Neural cell (in vitro differentiated cells): ENCODE results near the gene PDLIM1. TPM values are rescaled to one million over a fixed set of nuclear protein-coding genes. Genes with fewer than 3 reads are reported as not detected.
"Not testable (repeated sequence)": the region's sequence is repeated elsewhere in the genome, so short reads cannot be mapped to it uniquely, and the experiment has no call there.

Experiments
- H2AFZ ChIP-seq: fragments of 200-600, 300-800 bp; sonication (generic), shearing (Covaris generic); 2 replicates; pipeline ENCODE4 v1.6.0; 2014; ENCODE audit warnings: low read depth, mild to moderate bottlenecking, antibody characterized with exemption, low read length, moderate library complexity
- H3F3A ChIP-seq: fragments of 200-600 bp; shearing (Covaris generic); 2 replicates; pipeline ENCODE4 v1.6.1; 2016; ENCODE audit warnings: mild to moderate bottlenecking, moderate library complexity, mixed read lengths, antibody characterized with exemption, low read length; ENCODE audit not compliant: insufficient read depth, poor library complexity, severe bottlenecking
- H3K27ac ChIP-seq: fragments of 200-600, 300-800 bp; sonication (generic), shearing (Covaris generic); 2 replicates; pipeline ENCODE4 v1.5.1; 2014; ENCODE audit warnings: mild to moderate bottlenecking, low read length, moderate library complexity
- H3K27me3 ChIP-seq: fragments of 300-800, 200-600 bp; sonication (generic), shearing (Covaris generic); 2 replicates; pipeline ENCODE4 v1.6.0; 2014; ENCODE audit warnings: mild to moderate bottlenecking, low read depth, low read length, moderate library complexity; ENCODE audit not compliant: insufficient read depth
- H3K36me3 ChIP-seq: fragments of 300-800, 200-600 bp; sonication (generic), shearing (Covaris generic); 2 replicates; pipeline ENCODE4 v1.5.1; 2014; ENCODE audit warnings: mild to moderate bottlenecking, antibody characterized with exemption, low read length, moderate library complexity; ENCODE audit not compliant: insufficient read depth
- H3K4me2 ChIP-seq: fragments of 300-800, 200-600 bp; sonication (generic), shearing (Covaris generic); 2 replicates; pipeline ENCODE4 v1.6.0; 2014; ENCODE audit warnings: mild to moderate bottlenecking, low read length
- H3K4me3 ChIP-seq: fragments of 300-800, 200-600 bp; sonication (generic), shearing (Covaris generic); 2 replicates; pipeline ENCODE4 v1.5.1; 2014; ENCODE audit warnings: mild to moderate bottlenecking, low read length, moderate library complexity
- H3K79me2 ChIP-seq: fragments of 200-600 bp; shearing (Covaris generic); replicated peaks from 2 replicates; pipeline ENCODE4 v1.6.0; 2014; ENCODE audit warnings: mild to moderate bottlenecking, low read length, moderate library complexity; ENCODE audit not compliant: insufficient read depth
- H3K9ac ChIP-seq: fragments of 300-800, 200-600 bp; sonication (generic), shearing (Covaris generic); 2 replicates; pipeline ENCODE4 v1.6.1; 2016; ENCODE audit warnings: mild to moderate bottlenecking, low read length, mixed read lengths
- H3K9me2 ChIP-seq: fragments of 200-600 bp; shearing (Covaris generic); 2 replicates; pipeline ENCODE4 v1.6.1; 2016; ENCODE audit warnings: mild to moderate bottlenecking, low read length, mixed read lengths; ENCODE audit not compliant: insufficient read depth
- H3K9me3 ChIP-seq: fragments of 200-600, 300-800 bp; sonication (generic), shearing (Covaris generic); 2 replicates; pipeline ENCODE4 v1.6.1; 2016; ENCODE audit warnings: mild to moderate bottlenecking, mixed run types, low read length, moderate library complexity, mixed read lengths
- H4K20me1 ChIP-seq: fragments of 200-600 bp; shearing (Covaris generic); 2 replicates; pipeline ENCODE4 v1.6.1; 2016; ENCODE audit warnings: mild to moderate bottlenecking, mixed run types; ENCODE audit not compliant: insufficient read depth
- EP300 ChIP-seq: fragments of 450-650 bp; conservative IDR thresholded peaks from 2 replicates; pipeline ENCODE4 v1.6.1; 2014; ENCODE audit warnings: antibody characterized with exemption, mild to moderate bottlenecking, moderate library complexity; ENCODE audit not compliant: poor library complexity, severe bottlenecking
- EZH2 ChIP-seq: fragments of 200-600, 300-800 bp; shearing (Covaris generic), sonication (generic); IDR thresholded peaks from 2 replicates; pipeline ENCODE4 v1.6.1; 2014; ENCODE audit warnings: antibody characterized with exemption, low read length, borderline replicate concordance, mild to moderate bottlenecking; ENCODE audit not compliant: insufficient read depth, poor library complexity, severe bottlenecking
- MXI1 ChIP-seq: fragments of 450-650 bp; conservative IDR thresholded peaks from 2 replicates; pipeline ENCODE4 v1.6.1; 2014; ENCODE audit warnings: antibody characterized with exemption, mild to moderate bottlenecking; ENCODE audit not compliant: poor library complexity, severe bottlenecking
- POLR2AphosphoS5 ChIP-seq: IDR thresholded peaks from 2 replicates; pipeline ENCODE4 v1.6.1; 2012
- RAD21 ChIP-seq: fragments of 450-650 bp; conservative IDR thresholded peaks from 2 replicates; pipeline ENCODE4 v1.6.1; 2014; ENCODE audit warnings: antibody characterized with exemption, mild to moderate bottlenecking, moderate library complexity
- SMC3 ChIP-seq: fragments of 450-650 bp; conservative IDR thresholded peaks from 2 replicates; pipeline ENCODE4 v1.6.1; 2014; ENCODE audit warnings: antibody characterized with exemption, mild to moderate bottlenecking, moderate library complexity; ENCODE audit not compliant: poor library complexity
- TAF1 ChIP-seq: IDR thresholded peaks from 2 replicates; pipeline ENCODE4 v1.6.1; 2012; ENCODE audit warnings: low read depth
- polyA plus RNA-seq: library from polyadenylated mRNA; depleted of rRNA; stranded (reverse); fragments of >200 nt; gene quantifications from 2 replicates; pipeline ENCODE4 v1.2.3, GENCODE V29; 2014
- TF ChIP-seq, protein P1 (sequence below): IDR thresholded peaks from 2 replicates; pipeline ENCODE4 v1.6.1; 2012; ENCODE audit warnings: borderline replicate concordance
- TF ChIP-seq, protein P2 (sequence below): fragments of 450-650 bp; IDR thresholded peaks from 2 replicates; pipeline ENCODE4 v1.5.1; 2014; ENCODE audit warnings: antibody characterized with exemption, mild to moderate bottlenecking, moderate library complexity; ENCODE audit not compliant: poor library complexity, severe bottlenecking

The PDLIM1 gene
- polyA plus RNA-seq, 1 donor from 2014 or later = 1.0 TPM

DNA sequence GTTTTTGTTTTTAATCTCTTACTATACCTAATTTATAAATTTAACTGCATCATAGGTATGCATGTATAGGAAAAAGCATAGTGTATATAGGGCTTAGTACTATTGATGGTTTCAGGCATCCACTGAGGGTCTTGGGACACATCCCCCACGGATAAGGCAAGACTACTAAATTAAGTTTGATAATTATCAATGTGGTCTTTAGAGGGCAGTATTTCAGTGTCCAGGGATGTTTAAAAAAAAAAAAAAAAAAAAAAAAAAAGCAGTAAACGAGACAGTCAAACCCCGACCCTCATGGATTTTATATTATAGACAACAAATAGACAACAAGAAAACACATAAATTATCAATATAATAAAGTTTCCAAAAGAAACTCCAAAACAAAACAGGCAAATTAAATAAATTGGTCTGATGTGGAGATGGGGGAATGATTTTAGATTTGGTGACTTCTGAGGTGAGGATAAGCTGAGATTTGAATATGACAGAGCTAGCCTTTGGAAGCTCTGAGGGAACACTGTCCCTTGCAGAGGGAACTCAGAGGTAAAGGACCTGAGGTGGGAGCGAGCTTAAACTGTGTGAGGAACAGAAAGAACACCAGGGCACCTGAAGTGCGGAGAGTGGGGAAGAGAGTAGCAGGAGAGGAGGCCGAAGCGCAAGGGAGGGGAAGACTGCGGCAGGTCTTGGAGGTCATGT is 82.0 kb downstream of the PDLIM1 start:
- no peaks in the 10 kb centered on the region for H4K20me1 ChIP-seq
- H3K9ac ChIP-seq = no peak overlapping the region
- no peak overlapping the region for H3K27ac ChIP-seq

GRCh38 chr10:95202865-95203264 is 87.9 kb downstream of the PDLIM1 start:
- not testable (repeated sequence) for H3K79me2 ChIP-seq

More for the DNA sequence above, 82.0 kb downstream of the PDLIM1 start:
- Histone ChIP-seq H3K36me3 (no peaks in the 10 kb centered on the region), H2AFZ (no peak overlapping the region), H3K27me3 (no peaks in the 10 kb centered on the region), H3K79me2 (no peaks in the 10 kb centered on the region), H3F3A (no peaks in the 10 kb centered on the region), H3K4me3 (no peak overlapping the region), H3K9me3 (no peaks in the 10 kb centered on the region), H3K4me2 (no peak overlapping the region), H3K9me2 (no peaks in the 10 kb centered on the region)
- TF ChIP-seq EZH2 = no peak
- TF ChIP-seq, protein P1, sequence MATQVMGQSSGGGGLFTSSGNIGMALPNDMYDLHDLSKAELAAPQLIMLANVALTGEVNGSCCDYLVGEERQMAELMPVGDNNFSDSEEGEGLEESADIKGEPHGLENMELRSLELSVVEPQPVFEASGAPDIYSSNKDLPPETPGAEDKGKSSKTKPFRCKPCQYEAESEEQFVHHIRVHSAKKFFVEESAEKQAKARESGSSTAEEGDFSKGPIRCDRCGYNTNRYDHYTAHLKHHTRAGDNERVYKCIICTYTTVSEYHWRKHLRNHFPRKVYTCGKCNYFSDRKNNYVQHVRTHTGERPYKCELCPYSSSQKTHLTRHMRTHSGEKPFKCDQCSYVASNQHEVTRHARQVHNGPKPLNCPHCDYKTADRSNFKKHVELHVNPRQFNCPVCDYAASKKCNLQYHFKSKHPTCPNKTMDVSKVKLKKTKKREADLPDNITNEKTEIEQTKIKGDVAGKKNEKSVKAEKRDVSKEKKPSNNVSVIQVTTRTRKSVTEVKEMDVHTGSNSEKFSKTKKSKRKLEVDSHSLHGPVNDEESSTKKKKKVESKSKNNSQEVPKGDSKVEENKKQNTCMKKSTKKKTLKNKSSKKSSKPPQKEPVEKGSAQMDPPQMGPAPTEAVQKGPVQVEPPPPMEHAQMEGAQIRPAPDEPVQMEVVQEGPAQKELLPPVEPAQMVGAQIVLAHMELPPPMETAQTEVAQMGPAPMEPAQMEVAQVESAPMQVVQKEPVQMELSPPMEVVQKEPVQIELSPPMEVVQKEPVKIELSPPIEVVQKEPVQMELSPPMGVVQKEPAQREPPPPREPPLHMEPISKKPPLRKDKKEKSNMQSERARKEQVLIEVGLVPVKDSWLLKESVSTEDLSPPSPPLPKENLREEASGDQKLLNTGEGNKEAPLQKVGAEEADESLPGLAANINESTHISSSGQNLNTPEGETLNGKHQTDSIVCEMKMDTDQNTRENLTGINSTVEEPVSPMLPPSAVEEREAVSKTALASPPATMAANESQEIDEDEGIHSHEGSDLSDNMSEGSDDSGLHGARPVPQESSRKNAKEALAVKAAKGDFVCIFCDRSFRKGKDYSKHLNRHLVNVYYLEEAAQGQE = no peak
- no peak for TF ChIP-seq TAF1
- no peak for TF ChIP-seq MXI1
- TF ChIP-seq EP300 = no peak
- TF ChIP-seq, protein P2, sequence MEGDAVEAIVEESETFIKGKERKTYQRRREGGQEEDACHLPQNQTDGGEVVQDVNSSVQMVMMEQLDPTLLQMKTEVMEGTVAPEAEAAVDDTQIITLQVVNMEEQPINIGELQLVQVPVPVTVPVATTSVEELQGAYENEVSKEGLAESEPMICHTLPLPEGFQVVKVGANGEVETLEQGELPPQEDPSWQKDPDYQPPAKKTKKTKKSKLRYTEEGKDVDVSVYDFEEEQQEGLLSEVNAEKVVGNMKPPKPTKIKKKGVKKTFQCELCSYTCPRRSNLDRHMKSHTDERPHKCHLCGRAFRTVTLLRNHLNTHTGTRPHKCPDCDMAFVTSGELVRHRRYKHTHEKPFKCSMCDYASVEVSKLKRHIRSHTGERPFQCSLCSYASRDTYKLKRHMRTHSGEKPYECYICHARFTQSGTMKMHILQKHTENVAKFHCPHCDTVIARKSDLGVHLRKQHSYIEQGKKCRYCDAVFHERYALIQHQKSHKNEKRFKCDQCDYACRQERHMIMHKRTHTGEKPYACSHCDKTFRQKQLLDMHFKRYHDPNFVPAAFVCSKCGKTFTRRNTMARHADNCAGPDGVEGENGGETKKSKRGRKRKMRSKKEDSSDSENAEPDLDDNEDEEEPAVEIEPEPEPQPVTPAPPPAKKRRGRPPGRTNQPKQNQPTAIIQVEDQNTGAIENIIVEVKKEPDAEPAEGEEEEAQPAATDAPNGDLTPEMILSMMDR = no peak
- no peak for TF ChIP-seq SMC3
- TF ChIP-seq POLR2AphosphoS5 = no peak
- TF ChIP-seq RAD21 = no peak

More at GRCh38 chr10:95202865-95203264, 87.9 kb downstream of the PDLIM1 start:
- H3K4me2 ChIP-seq, H3K9me3 ChIP-seq, H3K27ac ChIP-seq, H3F3A ChIP-seq, H4K20me1 ChIP-seq, H3K9me2 ChIP-seq, H3K4me3 ChIP-seq, H2AFZ ChIP-seq, H3K27me3 ChIP-seq, H3K9ac ChIP-seq, H3K36me3 ChIP-seq: not testable (repeated sequence)
